ENCODE results near the gene MED23.
A peak's percentile ranks its signal among the peaks of the same experiment; 100 is the strongest.
"Not testable (repeated sequence)": the region's sequence is repeated elsewhere in the genome, so short reads cannot be mapped to it uniquely, and the experiment has no call there.

MED23 gene

GRCh38 chr6:131568726-131569125, 59.3 kb downstream of the MED23 start:
- DNase-seq, result no peak

- no peak for DNase-seq
Measured at GRCh38 chr6:131565056-131565455, 63.0 kb downstream of the MED23 start.

GRCh38 chr6:131561925-131562707, 65.9 kb downstream of the MED23 start:
- no peak for DNase-seq

GRCh38 chr6:131558922-131559321, 69.1 kb downstream of the MED23 start:
- no peak for DNase-seq

- no peak for DNase-seq
Measured at GRCh38 chr6:131555992-131556391, 72.0 kb downstream of the MED23 start.

- DNase-seq, result no peak
Measured at GRCh38 chr6:131552572-131552971, 75.5 kb downstream of the MED23 start.

- no peak for DNase-seq
Measured at GRCh38 chr6:131551902-131552301, 76.1 kb downstream of the MED23 start.

GRCh38 chr6:131549811-131550210, 78.2 kb downstream of the MED23 start:
- no peak for DNase-seq

GRCh38 chr6:131548441-131548840, 79.6 kb downstream of the MED23 start:
- DNase-seq, result no peak

- no peak for DNase-seq
Measured at GRCh38 chr6:131547488-131547887, 80.6 kb downstream of the MED23 start.

- no peak for DNase-seq
Measured at GRCh38 chr6:131545317-131545716, 82.7 kb downstream of the MED23 start.

- DNase-seq, result not testable (repeated sequence)
Measured at GRCh38 chr6:131538615-131539014, 89.4 kb downstream of the MED23 start.

GRCh38 chr6:131532580-131533039, 95.4 kb downstream of the MED23 start:
- peak; percentile 57 for DNase-seq

GRCh38 chr6:131531681-131532080, 96.4 kb downstream of the MED23 start:
- not testable (repeated sequence) for DNase-seq

GRCh38 chr6:131530936-131531335, 97.1 kb downstream of the MED23 start:
- DNase-seq, result not testable (repeated sequence)

- DNase-seq, result peak; percentile 10
Measured at GRCh38 chr6:131524695-131525336, 103.2 kb downstream of the MED23 start.

GRCh38 chr6:131523988-131524673, 103.9 kb downstream of the MED23 start:
- DNase-seq, result no peak
